ENCODE results near the gene IL6R.

- TF ChIP-seq CTCF (conservative IDR thresholded peaks at IDR 0.05; ENCODE audit: low read depth, low read length) (no peak), EZH2 (IDR thresholded peaks at IDR 0.05; ENCODE audit: low read length, unreplicated experiment) (no peak)
These were observed 112.5 kb downstream of the IL6R start for GRCh38 chr1:154517661-154518060.
